Adipocyte (in vitro differentiated cells): ENCODE data around the gene SIRT7.

Experiments
- DNase-seq: peaks from one replicate; pipeline ENCODE4 v3.0.0-alpha.2; 2015; ENCODE audit warnings: low read depth
- H3K27me3 ChIP-seq: replicated peaks from 2 replicates; pipeline ENCODE4 v1.7.0; 2013; ENCODE audit warnings: mild to moderate bottlenecking, low read length, moderate library complexity; ENCODE audit not compliant: control insufficient read depth, insufficient read depth
- H3K36me3 ChIP-seq: 2 replicates; pipeline ENCODE4 v1.7.0; 2013; ENCODE audit warnings: low read length, mild to moderate bottlenecking, moderate library complexity; ENCODE audit not compliant: control insufficient read depth, insufficient read depth, severe bottlenecking
- H3K4me1 ChIP-seq: 2 replicates; pipeline ENCODE4 v1.7.0; 2013; ENCODE audit warnings: mild to moderate bottlenecking, low read length, moderate library complexity; ENCODE audit not compliant: control insufficient read depth, insufficient read depth
- H3K4me3 ChIP-seq: 2 replicates; pipeline ENCODE4 v1.7.0; 2013; ENCODE audit warnings: mild to moderate bottlenecking, low read length, moderate library complexity
- H3K9ac ChIP-seq: 2 replicates; pipeline ENCODE4 v1.7.0; 2013; ENCODE audit warnings: mild to moderate bottlenecking, low read length, moderate library complexity
- H3K9me3 ChIP-seq: 2 replicates; pipeline ENCODE4 v1.7.0; 2013; ENCODE audit warnings: mild to moderate bottlenecking, low read length, moderate library complexity; ENCODE audit not compliant: control insufficient read depth

The SIRT7 gene

GRCh38 chr17:81951785-81952684 lies 34.1 kb upstream of the SIRT7 start:
- no peak for DNase-seq
- Histone ChIP-seq H3K4me3 (no peak overlapping the region), H3K9me3 (no peaks in the 10 kb centered on the region), H3K27me3 (peaks cover 19% of the 10 kb centered on the region), H3K4me1 (no peaks in the 10 kb centered on the region), H3K36me3 (no peaks in the 10 kb centered on the region), H3K9ac (no peak overlapping the region)

GRCh38 chr17:81950501-81950900 lies 32.5 kb upstream of the SIRT7 start:
- no peak for DNase-seq

GRCh38 chr17:81948635-81949378 lies 30.8 kb upstream of the SIRT7 start:
- DNase-seq, result no peak
- no peak overlapping the region for H3K9ac ChIP-seq
- no peaks in the 10 kb centered on the region for H3K36me3 ChIP-seq
- no peaks in the 10 kb centered on the region for H3K9me3 ChIP-seq
- H3K4me1 ChIP-seq, result no peaks in the 10 kb centered on the region
- peaks cover 18% of the 10 kb centered on the region for H3K27me3 ChIP-seq
- H3K4me3 ChIP-seq, result no peak overlapping the region

More at GRCh38 chr17:81950501-81950900, 32.5 kb upstream of the SIRT7 start:
- no peaks in the 10 kb centered on the region for H3K9me3 ChIP-seq
- no peak overlapping the region for H3K9ac ChIP-seq
- peaks cover 13% of the 10 kb centered on the region for H3K27me3 ChIP-seq
- H3K4me3 ChIP-seq, result no peak overlapping the region
- no peaks in the 10 kb centered on the region for H3K36me3 ChIP-seq
- no peaks in the 10 kb centered on the region for H3K4me1 ChIP-seq

- Histone ChIP-seq H3K9ac (no peak within 1 kb of the TSS), H3K36me3 (no peaks in the 10 kb centered on the region), H3K27me3 (peaks cover 14% of the 10 kb centered on the region), H3K4me1 (no peaks in the 10 kb centered on the region), H3K4me3 (no peak within 1 kb of the TSS), H3K9me3 (no peaks in the 10 kb centered on the region)
- no peak for DNase-seq
Measured at GRCh38 chr17:81947189-81947588, 29.2 kb upstream of the SIRT7 start, which contains the start of gene MYADML2. Gene MYADML2, minus strand, starts transcription at chr17:81947233. Its CDS starts 5,492 bp downstream, at chr17:81941741.

- Histone ChIP-seq H3K4me1 (peaks cover 7% of the 10 kb centered on the region), H3K36me3 (no peaks in the 10 kb centered on the region), H3K9me3 (no peaks in the 10 kb centered on the region), H3K27me3 (peaks cover 19% of the 10 kb centered on the region), H3K4me3 (no peak overlapping the region), H3K9ac (no peak overlapping the region)
- DNase-seq, result no peak
Measured at GRCh38 chr17:81944858-81945257, 26.9 kb upstream of the SIRT7 start.

GRCh38 chr17:81942167-81942553 lies 24.2 kb upstream of the SIRT7 start:
- Histone ChIP-seq H3K36me3 (no peaks in the 10 kb centered on the region), H3K9me3 (no peaks in the 10 kb centered on the region), H3K9ac (no peak overlapping the region), H3K4me1 (peaks cover 11% of the 10 kb centered on the region), H3K4me3 (no peak overlapping the region), H3K27me3 (peaks cover 19% of the 10 kb centered on the region)
- DNase-seq, result no peak

- Histone ChIP-seq H3K4me1 (peaks cover 14% of the 10 kb centered on the region), H3K27me3 (peaks cover 19% of the 10 kb centered on the region), H3K36me3 (no peaks in the 10 kb centered on the region), H3K9ac (no peak overlapping the region), H3K9me3 (no peaks in the 10 kb centered on the region), H3K4me3 (no peak overlapping the region)
- DNase-seq, result no peak
Measured at GRCh38 chr17:81941484-81942166, 23.6 kb upstream of the SIRT7 start.

GRCh38 chr17:81940538-81941483 lies 22.8 kb upstream of the SIRT7 start:
- H3K36me3 ChIP-seq, result no peaks in the 10 kb centered on the region
- H3K27me3 ChIP-seq, result peaks cover 19% of the 10 kb centered on the region
- H3K9ac ChIP-seq, result no peak overlapping the region
- no peak for DNase-seq
- no peak overlapping the region for H3K4me3 ChIP-seq
- H3K4me1 ChIP-seq, result peaks cover 16% of the 10 kb centered on the region
- no peaks in the 10 kb centered on the region for H3K9me3 ChIP-seq

GRCh38 chr17:81939881-81940385 lies 22.0 kb upstream of the SIRT7 start:
- DNase-seq, result no peak

GRCh38 chr17:81939218-81939617 lies 21.2 kb upstream of the SIRT7 start:
- H3K36me3 ChIP-seq, result no peaks in the 10 kb centered on the region
- no peak overlapping the region for H3K9ac ChIP-seq
- H3K4me3 ChIP-seq, result no peak overlapping the region
- no peak for DNase-seq
- H3K4me1 ChIP-seq, result peaks cover 16% of the 10 kb centered on the region
- H3K9me3 ChIP-seq, result no peaks in the 10 kb centered on the region
- peaks cover 12% of the 10 kb centered on the region for H3K27me3 ChIP-seq

More at GRCh38 chr17:81939881-81940385, 22.0 kb upstream of the SIRT7 start:
- H3K27me3 ChIP-seq, result peaks cover 19% of the 10 kb centered on the region
- H3K9me3 ChIP-seq, result no peaks in the 10 kb centered on the region
- H3K36me3 ChIP-seq, result no peaks in the 10 kb centered on the region
- H3K4me3 ChIP-seq, result no peak overlapping the region
- H3K9ac ChIP-seq, result no peak overlapping the region
- peaks cover 16% of the 10 kb centered on the region for H3K4me1 ChIP-seq
